GM19328 (cell line): ENCODE results near the gene NPIPB2.
"Not testable (repeated sequence)": the region's sequence is repeated elsewhere in the genome, so short reads cannot be mapped to it uniquely, and the experiment has no call there.

ENCODE experiments used
- ATAC-seq: cut with Tn5 transposase; IDR thresholded peaks from one replicate; pipeline ENCODE4 v1.9.1; 2021; ENCODE audit warnings: mild to moderate bottlenecking, moderate library complexity; ENCODE audit not compliant: unreplicated experiment

The NPIPB2 gene

GRCh38 chr16:11941945-11942344 lies at the start of gene NPIPB2:
Gene NPIPB2, minus strand, starts transcription at chr16:11942045. Its CDS starts 0 bp downstream, at chr16:11942045.
- ATAC-seq: not testable (repeated sequence)

DNA sequence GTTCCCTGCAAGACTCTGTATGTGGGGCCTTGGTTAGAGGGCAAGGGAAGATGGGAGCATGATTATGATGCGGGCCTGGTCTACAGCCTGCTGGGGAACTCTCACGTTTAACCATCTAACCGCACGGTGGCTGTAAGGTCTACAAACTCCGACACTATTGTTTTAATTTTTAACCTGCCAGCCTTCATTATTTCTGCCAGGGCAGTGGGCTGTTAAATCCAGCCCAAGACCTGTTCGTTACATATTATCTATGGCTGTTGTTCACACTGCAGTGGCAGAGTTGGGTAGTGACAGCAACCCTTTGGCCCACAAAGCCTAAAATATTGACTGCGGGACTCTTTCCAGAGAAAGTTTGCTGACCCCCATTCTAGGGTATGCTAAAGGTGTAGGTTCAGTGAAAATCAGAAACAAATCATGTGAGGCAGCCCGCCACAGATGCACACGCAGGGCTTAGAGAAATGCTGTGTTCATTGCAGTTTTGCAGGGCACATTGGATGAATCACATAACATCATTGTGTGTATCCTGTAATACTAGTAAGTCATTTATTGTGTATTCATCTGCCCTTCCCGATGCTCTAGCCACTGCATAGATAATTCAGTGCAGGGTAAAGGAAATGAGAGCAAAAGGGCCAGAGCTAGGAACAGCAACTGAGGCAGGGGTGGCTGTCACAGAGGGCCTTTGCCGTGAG lies 49.0 kb upstream of the NPIPB2 start:
- ATAC-seq: no peak

DNA sequence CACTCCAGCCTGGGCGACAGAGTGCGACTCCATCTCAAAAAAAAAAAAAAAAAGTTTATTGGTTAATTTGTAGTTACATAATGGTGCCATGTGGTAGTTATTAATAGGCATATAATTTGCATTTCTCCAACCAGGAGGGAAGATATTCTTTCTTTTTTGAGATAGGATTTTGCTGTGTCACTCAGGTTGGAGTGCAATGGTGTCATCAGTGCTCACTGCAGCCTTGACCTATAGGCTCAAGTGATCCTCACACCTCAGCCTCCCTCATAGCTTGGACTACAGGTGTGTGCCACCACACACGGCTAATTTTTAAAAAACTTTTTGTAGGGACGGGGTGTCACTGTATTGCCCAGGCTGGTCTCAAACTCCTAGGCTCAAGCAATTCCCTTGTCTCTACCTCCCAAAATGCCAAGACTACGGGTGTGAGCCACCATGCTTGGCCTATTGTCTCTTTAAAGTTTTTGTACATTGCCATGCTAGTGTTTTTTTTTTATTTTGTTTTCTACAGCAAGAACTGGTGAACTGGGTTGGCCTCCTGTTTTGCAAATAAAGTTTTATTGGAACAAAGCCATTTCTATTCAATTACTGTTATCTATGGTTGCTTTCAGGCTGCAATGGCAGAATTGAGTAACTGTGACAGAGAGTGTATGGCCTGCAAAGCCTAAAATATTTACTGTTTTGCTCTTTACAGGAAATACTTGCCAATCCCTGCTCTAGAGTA lies 46.6 kb upstream of the NPIPB2 start:
- no peak for ATAC-seq

GRCh38 chr16:11986521-11987057 lies 44.7 kb upstream of the NPIPB2 start:
- ATAC-seq: no peak

DNA sequence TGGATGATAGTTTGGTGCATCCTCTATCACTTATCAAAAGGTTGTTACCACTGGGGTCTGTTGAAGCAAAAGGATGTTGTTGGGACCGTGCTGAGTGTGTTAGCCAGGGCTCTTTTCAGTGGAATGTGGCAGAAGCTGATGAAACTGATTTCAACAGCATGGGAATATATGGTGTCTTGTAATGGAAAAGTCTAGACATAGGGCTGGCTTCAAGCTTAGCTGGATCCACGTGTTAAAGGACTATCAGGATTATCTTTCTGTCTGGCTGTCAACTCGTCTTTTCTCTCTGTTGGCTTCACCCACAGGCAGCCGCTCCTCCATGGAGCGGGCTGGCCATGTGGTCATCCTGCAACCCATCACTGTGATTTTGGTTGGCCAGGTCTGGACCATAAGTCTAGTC lies 43.4 kb upstream of the NPIPB2 start:
- ATAC-seq: no peak

DNA sequence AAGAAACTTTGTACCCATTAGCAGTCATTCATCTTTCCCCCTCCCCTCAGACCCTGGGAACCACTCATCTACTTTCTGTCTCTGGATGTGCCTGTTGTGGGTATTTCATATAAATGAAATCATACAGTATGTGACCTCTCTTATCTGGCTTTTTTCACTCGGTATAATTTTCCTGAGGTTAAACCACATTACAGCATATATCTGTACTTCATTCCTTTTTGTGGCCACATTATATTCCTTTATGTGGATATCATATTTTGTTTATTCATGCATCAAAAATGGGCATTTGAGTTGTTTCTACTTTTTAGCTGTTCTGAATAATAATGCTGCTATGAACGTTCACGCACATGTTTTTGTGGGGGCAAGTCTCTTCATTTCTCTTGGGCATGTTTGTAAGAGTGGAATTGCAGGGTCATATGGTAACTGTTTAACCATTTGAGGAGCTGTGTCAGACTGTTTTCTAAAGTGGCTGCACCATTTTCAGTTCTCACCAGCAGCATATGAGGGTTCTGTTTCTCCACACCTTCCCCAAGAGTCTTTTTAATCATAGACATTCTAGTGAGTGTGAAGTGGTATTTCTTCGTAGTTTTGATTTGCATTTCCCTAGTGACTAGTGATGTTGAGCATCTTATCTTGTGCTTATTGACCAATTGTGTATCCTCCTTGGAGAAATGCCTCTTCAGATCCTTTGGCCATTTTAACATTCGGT lies 38.4 kb upstream of the NPIPB2 start:
- no peak for ATAC-seq

- ATAC-seq: no peak
Observed at GRCh38 chr16:11979013-11979672, 37.3 kb upstream of the NPIPB2 start.

DNA sequence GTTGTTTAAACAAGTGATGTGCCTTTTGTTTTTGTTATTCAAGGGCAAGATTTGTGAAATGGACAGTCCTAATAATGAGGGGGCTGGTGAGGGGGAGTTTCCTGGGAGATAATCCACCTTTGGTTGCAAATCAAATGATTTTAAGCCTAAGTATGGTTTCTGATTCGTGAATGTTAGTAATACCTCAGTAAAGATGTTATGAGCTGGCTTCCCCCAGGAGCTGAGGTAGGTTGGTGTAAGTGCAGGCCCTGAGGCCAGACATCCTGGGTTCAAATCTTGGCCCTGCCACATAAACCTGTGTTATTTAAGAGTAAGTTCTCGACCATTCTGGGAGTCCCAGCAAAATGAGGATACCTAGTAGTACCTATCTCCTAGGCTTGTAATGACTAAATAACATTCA lies 36.2 kb upstream of the NPIPB2 start:
- no peak for ATAC-seq

DNA sequence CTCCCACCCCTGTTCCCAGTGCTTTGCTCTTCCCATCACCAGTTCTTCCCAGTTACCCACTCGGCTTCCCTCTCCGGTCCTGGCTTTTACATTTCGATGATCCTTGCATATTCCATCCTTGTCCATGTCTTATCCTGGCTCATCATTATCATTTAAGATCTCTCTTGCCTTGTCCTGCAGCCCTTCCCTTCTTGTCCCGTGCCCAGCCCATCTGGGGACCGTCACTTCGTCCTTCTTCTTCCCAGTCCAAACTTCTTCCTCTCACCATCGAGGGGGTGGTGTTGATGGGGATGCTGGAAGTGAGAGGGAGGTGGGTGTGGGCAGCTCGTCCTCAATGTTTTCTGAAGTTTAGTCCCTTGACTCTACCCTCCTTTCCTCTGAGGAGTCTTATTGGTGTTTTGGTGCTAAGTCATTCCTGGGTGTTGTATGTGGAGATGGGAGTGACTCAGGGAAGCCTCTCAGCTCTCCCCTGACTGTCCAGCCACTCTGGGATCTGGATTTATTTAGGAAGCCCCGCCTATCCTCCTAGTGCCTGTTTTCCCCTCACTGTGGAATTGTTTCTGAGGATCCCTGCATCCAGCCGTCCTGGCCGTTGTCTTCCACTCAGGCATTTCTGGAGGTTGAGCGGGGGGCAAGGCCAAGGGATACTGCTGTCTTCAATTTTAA lies 35.7 kb upstream of the NPIPB2 start:
- no peak for ATAC-seq

- ATAC-seq: no peak
Observed at GRCh38 chr16:11976850-11977375, 35.1 kb upstream of the NPIPB2 start.

DNA sequence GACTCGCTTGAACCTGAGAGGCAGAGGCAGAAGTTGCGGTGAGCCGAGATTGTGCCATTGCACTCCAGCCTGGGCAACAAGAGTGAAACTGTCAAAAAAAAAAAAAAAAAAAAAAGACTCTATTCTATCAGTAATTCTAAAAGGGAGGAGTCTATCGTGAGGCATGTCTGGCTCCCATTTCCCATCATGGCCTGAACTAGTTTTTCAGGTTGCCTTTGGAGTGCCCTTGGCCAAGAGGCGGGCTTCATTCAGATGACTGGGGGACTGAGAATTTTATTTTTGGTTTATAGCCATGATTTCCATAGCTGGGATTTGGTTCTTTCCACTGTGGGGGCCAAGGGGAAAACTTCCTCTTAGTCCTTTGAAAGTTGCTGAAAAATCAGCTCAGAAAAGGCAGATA lies 31.2 kb upstream of the NPIPB2 start:
- ATAC-seq: no peak

DNA sequence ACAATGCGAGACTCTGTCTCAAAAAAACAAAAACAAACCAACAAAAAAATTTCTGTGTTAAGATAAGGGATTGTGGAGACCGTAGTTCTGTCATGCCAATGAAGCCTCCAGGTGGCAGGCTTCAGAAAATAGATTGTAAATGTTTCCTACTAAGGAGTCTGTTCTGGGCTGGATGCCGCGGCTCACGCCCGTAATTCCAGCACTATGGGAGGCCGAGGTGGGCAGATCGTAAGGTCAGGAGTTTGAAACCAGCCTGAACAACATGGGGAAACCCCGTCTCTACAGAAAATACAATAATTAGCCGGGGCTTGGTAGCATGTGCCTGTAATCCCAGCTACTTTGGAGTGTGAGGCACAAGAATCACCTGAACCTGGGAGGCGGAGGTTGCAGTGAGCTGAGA lies 30.3 kb upstream of the NPIPB2 start:
- no peak for ATAC-seq

DNA sequence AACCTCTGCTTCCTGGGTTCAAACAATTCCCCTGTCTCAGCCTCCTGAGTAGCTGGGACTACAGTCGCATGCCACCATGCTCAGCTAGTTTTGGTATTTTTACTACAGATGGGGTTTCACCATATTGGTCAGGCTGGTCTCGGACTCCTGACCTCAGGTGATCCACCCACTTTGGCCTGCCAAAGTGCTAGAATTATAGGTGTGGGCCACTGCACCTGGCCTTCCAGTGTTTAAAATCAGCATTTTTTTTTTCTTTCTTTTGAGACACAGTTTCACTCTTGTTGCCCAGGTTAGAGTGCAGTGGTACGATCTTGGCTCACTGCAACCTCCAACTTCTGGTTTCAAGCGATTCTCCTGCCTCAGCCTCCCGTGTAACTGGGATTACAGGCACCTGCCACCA lies 28.4 kb upstream of the NPIPB2 start:
- not testable (repeated sequence) for ATAC-seq

- ATAC-seq: no peak
Observed at GRCh38 chr16:11968577-11968976, 26.7 kb upstream of the NPIPB2 start.

- ATAC-seq: no peak
Observed at GRCh38 chr16:11967195-11967911, 25.5 kb upstream of the NPIPB2 start.

DNA sequence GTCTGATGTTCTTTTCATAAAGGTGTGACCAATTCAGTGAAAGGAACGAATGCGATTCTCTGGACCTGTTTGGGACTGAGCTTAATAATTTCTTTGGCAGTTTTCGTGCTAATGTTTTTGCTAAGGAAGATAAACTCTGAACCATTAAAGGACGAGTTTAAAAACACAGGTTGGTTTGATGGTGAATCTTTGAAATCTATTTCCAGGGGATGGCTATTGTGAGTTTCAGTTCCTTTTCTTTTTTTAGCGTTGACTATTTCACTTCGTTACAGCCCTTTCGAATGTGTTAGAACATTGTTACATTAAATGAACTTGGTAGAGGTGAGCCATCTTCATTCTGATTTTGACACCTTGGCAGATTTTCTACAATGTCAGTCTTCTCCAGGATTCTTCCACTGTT lies 24.3 kb upstream of the NPIPB2 start:
- no peak for ATAC-seq

DNA sequence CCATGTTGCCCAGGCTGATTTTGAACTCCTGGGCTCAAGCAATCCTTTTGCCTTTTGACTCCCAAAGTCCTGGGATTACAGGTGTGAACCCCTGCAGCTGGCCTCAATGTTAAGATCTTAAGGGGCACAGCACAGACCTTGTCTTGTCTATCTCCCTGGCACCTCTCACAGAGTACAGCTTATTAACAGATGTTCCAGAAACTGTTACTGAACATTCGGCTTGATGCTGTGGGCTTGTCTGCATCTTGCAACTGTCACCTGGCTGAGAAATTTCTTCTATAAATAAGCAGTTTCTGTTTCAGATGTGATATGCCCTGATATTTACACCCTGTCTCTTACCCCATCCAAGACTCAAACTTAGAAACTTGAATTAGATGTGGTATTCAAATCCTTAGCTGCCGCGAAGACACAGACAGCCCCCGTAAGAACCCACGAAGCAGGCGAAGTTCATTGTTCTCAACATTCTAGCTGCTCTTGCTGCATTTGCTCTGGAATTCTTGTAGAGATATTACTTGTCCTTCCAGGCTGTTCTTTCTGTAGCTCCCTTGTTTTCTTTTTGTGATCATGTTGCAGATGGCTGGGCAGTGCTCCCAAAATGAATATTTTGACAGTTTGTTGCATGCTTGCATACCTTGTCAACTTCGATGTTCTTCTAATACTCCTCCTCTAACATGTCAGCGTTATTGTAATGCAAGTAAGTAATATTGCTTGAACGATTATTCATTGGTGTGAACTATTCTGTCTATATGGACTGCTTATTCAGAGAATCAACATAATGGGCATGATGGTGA lies 23.1 kb upstream of the NPIPB2 start, which contains the start of gene TNFRSF17:
TNFRSF17 (plus strand) TSS at position 450 of the 791 bp plus-strand sequence; CDS start at position 565, 115 bp downstream.
- peak; percentile 56 for ATAC-seq

- ATAC-seq: no peak
Observed at GRCh38 chr16:11963706-11964105, 21.9 kb upstream of the NPIPB2 start.

GRCh38 chr16:11962978-11963377 lies 21.1 kb upstream of the NPIPB2 start:
- ATAC-seq: not testable (repeated sequence)
